ENCODE data around the gene USH1G.

GRCh38 chr17:74945543-74945942 lies 22.5 kb upstream of the USH1G start:
- no peak for TF ChIP-seq EZH2 (optimal IDR thresholded peaks at IDR 0.05; ENCODE audit: low read depth, low read length)
- no peak for TF ChIP-seq CTCF (IDR thresholded peaks at IDR 0.05; ENCODE audit: low read length)
- TF ChIP-seq EZH2phosphoT487 (IDR thresholded peaks at IDR 0.05; ENCODE audit: low read length) = no peak

Measured in MM.1S (cell line).